RWPE2 (cell line): ENCODE data around the gene AP3B1.

Source experiments
- ATAC-seq: fragments of 200-7000 bp; cut with Tn5 transposase; 3 replicates; pipeline ENCODE4 v1.9.1; 2021; ENCODE audit warnings: low read depth
- DNase-seq: peaks from one replicate; pipeline ENCODE4 v3.0.0-alpha.2; 2020; ENCODE audit warnings: low spot score
- H3K27ac ChIP-seq: fragments of 450-650 bp; 2 replicates; pipeline ENCODE4 v1.5.1; 2017; ENCODE audit warnings: mild to moderate bottlenecking; ENCODE audit not compliant: poor library complexity, severe bottlenecking
- H3K27me3 ChIP-seq: fragments of 250-450 bp; sonication (Bioruptor Pico); 2 replicates; pipeline ENCODE4 v1.5.1; 2021; ENCODE audit warnings: mild to moderate bottlenecking, moderate library complexity; ENCODE audit not compliant: insufficient read depth, poor library complexity, severe bottlenecking
- H3K36me3 ChIP-seq: fragments of 250-450 bp; sonication (Bioruptor Pico); 2 replicates; pipeline ENCODE4 v1.5.1; 2020; ENCODE audit warnings: low read depth, mild to moderate bottlenecking, moderate library complexity
- H3K4me1 ChIP-seq: fragments of 250-450 bp; sonication (Bioruptor Pico); 2 replicates; pipeline ENCODE4 v1.5.1; 2021; ENCODE audit warnings: mild to moderate bottlenecking, moderate library complexity; ENCODE audit not compliant: insufficient read depth, poor library complexity, severe bottlenecking
- H3K4me3 ChIP-seq: fragments of 250-450 bp; sonication (Bioruptor Pico); 2 replicates; pipeline ENCODE4 v1.5.1; 2021; ENCODE audit warnings: mild to moderate bottlenecking, moderate library complexity; ENCODE audit not compliant: severe bottlenecking
- H3K9me3 ChIP-seq: fragments of 250-450 bp; sonication (Bioruptor Pico); 2 replicates; pipeline ENCODE4 v1.5.1; 2021; ENCODE audit warnings: mild to moderate bottlenecking, moderate library complexity; ENCODE audit not compliant: severe bottlenecking
- CTCF ChIP-seq: fragments of 450-650 bp; IDR thresholded peaks from one replicate; pipeline ENCODE4 v1.5.1; 2017; ENCODE audit warnings: mild to moderate bottlenecking, moderate library complexity; ENCODE audit not compliant: poor library complexity, severe bottlenecking

The AP3B1 gene

DNA sequence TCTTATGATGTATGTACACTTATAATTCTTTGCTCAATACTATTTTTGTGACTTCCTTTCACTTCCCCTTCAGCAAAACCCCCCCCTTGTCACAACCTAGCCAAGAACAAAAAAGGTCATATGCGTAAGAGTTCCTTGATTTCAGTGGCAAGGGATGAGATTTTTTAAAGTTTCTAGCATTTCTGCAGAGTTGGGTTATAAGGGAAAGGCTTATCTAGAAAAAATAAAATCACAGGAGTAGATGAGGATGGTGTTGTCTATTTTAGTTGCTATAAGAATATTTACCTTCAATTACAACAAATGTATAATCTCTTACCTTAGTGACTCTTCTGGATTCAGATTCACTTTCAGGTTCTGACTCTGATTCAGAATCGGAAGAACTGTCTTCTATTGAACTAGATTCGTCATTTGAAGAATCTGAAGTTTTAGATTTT lies 184.6 kb downstream of the AP3B1 start:
- no peak overlapping the region for H3K27ac ChIP-seq
- DNase-seq, result no peak
- no peaks in the 10 kb centered on the region for H3K27me3 ChIP-seq
- H3K36me3 ChIP-seq, result peaks cover 41% of the 10 kb centered on the region
- H3K4me1 ChIP-seq, result no peaks in the 10 kb centered on the region
- ATAC-seq, result no peak
- no peak overlapping the region for H3K4me3 ChIP-seq
- H3K9me3 ChIP-seq, result no peaks in the 10 kb centered on the region
- no peak for TF ChIP-seq CTCF

- H3K36me3 ChIP-seq, result peaks cover 36% of the 10 kb centered on the region
- no peak for DNase-seq
- no peak overlapping the region for H3K4me3 ChIP-seq
- no peak overlapping the region for H3K27ac ChIP-seq
- ATAC-seq, result no peak
- TF ChIP-seq CTCF, result no peak
- no peaks in the 10 kb centered on the region for H3K27me3 ChIP-seq
- no peaks in the 10 kb centered on the region for H3K9me3 ChIP-seq
- H3K4me1 ChIP-seq, result peaks cover 4% of the 10 kb centered on the region
These were observed 185.9 kb downstream of the AP3B1 start for GRCh38 chr5:78108564-78108963.

DNA sequence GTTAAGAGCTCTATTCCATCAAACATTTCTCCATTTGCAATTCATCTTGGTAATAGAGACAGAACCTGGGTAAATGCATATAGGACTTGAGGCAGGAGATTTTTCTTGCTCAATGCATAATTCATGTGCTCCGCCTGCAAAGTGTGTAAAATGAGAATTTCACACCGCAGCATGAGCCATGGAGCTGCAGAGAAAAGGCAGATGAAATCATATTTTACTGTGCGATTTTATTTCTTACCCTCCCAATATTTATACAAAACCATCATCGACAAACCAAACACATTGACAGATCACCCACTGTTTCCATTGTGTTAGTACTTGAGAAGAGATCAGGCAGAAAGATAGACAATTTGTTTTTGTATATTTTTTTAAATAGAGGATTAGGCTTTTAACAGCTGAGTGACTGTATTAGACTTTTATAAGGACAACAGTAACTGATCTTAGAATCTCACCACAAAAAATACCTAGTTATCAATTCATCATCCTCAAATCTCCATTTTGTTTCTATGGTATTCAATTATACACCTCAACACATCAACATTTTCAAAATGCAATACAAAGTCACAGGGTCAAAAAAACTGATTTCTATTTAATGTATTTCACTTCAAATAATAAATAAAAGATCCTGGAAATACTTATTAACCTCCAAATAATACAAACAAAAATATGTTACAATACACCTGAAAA lies 191.1 kb downstream of the AP3B1 start:
- no peak overlapping the region for H3K27ac ChIP-seq
- H3K36me3 ChIP-seq, result peaks cover 42% of the 10 kb centered on the region
- H3K27me3 ChIP-seq, result no peaks in the 10 kb centered on the region
- H3K4me1 ChIP-seq, result peaks cover 10% of the 10 kb centered on the region
- H3K4me3 ChIP-seq, result no peak overlapping the region
- DNase-seq (no peak), ATAC-seq (no peak)
- no peak for TF ChIP-seq CTCF
- H3K9me3 ChIP-seq, result no peaks in the 10 kb centered on the region

DNA sequence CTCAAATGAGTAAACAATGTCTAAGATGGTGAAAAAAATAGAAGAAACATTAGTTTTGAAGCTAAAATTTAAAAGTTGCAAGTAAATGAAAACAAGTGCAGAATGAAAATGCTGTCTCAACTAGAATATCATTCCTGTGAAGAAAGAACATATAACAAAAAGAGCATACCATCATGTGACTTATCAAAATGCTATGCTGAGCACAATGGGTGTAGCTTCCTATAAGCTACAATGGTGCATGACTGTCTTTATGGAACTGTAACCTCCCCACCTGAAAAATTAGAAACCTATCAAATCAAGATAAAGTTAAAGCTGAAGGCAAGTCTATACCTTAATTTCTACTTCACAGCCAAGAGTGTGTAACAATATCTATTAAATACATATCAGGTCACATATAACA lies 192.0 kb downstream of the AP3B1 start:
- DNase-seq (no peak), ATAC-seq (peak; percentile 70; the same call in 1 of the 3 replicates)
- Histone ChIP-seq H3K27me3 (no peaks in the 10 kb centered on the region), H3K9me3 (no peaks in the 10 kb centered on the region), H3K4me1 (peaks cover 10% of the 10 kb centered on the region), H3K27ac (no peak overlapping the region), H3K4me3 (no peak overlapping the region), H3K36me3 (peaks cover 38% of the 10 kb centered on the region)
- TF ChIP-seq CTCF, result no peak

- peaks cover 21% of the 10 kb centered on the region for H3K36me3 ChIP-seq
- ATAC-seq (no peak), DNase-seq (no peak)
These were observed 199.4 kb downstream of the AP3B1 start for GRCh38 chr5:78095125-78095524.

More at GRCh38 chr5:78095125-78095524, 199.4 kb downstream of the AP3B1 start:
- no peak overlapping the region for H3K4me3 ChIP-seq
- H3K27me3 ChIP-seq, result no peaks in the 10 kb centered on the region
- TF ChIP-seq CTCF, result no peak
- H3K9me3 ChIP-seq, result no peaks in the 10 kb centered on the region
- H3K4me1 ChIP-seq, result peaks cover 3% of the 10 kb centered on the region
- no peak overlapping the region for H3K27ac ChIP-seq
